ENCODE measurements around the gene ADAMTSL3.

DNA sequence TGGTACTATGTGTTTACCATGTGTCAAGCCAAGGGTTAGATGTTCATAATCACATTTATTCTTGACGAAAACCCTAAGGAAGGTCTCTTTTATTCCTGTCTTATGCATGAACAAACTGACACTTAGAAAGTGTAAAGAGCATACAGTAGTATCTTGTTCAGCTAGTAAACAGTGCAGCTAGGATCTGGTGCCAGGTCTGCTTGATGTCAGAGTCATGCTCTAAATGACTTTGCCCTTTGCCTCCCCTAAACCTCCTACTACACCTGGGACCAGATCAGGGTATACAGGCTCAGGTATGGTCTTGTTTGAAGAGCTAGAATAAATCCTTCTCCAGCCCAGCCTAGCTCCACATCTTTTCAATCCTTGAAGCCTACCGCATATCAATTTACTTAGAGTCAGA, 232.4 kb downstream of the ADAMTSL3 start:
- no peak for TF ChIP-seq POLR2A (IDR thresholded peaks at IDR 0.05; ENCODE audit: low read depth)
- TF ChIP-seq EP300 (IDR thresholded peaks at IDR 0.05), result no peak

All from esophagus muscularis mucosa (tissue), 2 donors.